ENCODE data around the gene RHPN2. TPM values are rescaled to one million over a fixed set of nuclear protein-coding genes. Genes with fewer than 3 reads are reported as not detected.

Gene RHPN2
- total RNA-seq, result 1 to 10 TPM in 1 of 4 donors, under 1 TPM in 3; 0.66 to 2.7 (median 0.78) TPM

DNA sequence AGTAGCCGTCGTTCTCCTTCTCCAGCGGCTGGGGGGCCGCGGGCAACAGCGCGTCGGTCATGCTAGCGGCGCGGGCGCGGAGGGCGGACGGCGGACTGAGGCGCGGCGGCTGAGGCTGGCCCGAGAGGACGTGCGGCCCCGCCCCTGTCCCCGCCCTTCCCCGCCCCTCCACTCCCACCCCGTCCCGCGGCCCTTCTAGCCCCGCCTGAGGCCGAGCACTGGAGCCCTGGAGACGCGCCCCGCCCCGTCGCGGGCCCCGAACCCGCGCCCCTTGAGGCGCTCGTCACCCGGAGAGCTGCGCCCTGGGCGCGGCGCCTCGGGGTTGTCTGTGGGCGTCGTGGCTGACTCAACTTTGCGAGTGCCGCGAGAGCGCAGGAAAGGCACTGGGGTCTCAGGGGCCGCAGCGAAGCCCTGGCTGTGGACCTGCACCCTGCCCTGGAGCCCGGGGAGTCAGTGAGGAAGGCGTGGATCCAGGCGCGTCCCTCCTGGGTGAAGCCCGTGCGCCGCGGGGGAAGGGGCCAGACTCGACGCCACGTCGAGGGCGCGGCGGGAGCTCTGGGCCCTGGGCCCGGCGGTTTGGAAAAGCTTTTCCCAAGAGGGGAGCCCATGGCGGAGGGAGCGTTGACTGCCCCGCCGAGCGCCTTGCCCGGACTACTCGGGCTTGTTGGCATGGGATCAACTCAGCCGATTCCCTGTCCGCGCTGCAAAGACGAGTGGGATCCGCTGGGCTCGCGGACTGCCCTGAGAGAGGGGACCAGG lies at the start of gene RHPN2:
RHPN2 (minus strand) TSS at position 97 of the 759 bp plus-strand sequence; CDS start at position 61, 36 bp downstream.
- no peak for TF ChIP-seq CTCF (IDR thresholded peaks at IDR 0.05; ENCODE audit: low read depth)

- TF ChIP-seq CTCF (IDR thresholded peaks at IDR 0.05; ENCODE audit: low read depth), result no peak
Observed at GRCh38 chr19:33114312-33114711, 49.6 kb upstream of the RHPN2 start.

DNA sequence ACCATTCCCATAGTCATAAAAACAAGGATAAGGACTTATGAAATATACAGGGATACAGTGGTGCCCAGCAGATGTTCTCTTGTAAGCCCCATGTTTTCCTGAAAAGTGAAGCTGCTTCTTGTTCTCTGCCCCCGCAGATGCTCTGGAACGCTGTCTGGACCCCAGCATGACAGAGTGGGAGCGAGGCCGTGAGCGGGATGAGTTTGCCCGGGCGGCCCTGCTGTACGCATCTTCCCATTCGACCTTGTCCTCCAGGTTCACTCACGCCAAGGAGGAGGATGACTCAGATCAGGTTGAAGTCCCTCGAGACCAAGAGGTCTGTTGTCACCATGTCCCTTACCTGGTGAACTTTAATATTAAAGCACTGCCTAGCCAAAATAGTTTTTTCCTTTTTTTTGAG lies 46.9 kb upstream of the RHPN2 start:
- TF ChIP-seq CTCF (IDR thresholded peaks at IDR 0.05; ENCODE audit: low read depth), result no peak

DNA sequence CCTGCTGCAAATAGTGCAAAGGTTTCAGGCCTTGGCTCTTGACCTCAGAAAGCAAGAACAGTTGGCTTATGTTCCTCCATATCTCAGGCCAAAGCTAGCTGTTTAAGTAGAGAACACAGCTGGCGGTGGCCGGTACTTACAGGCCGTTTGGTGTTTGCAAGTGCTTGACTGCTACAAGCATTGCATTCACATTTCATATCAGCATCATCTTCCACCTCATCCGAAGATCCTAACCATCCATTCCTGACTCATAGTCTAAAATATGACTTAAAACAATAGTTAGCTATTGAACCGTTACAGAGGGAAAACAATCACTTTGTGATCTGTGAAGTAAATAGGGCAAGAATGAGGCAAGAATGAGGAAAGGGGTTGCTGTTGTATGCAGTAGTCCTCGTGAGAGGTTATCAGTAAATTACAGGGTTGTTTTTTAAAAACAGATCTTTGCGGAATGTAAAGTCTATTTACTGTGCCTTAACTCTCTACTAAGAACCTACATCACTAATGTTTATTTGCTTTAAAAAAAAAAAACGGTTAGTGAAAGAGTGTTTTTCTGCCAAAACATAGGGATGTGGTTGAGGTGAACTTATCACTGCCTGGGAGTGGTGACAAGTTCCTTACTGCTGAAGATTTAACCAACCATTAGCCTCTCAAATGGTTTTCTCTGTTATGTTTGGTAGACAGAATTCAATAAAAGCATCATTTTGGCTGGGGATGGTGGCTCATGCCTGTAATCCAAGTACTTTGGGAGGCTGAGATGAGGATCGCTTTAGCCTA lies 45.6 kb upstream of the RHPN2 start:
- no peak for TF ChIP-seq CTCF (IDR thresholded peaks at IDR 0.05; ENCODE audit: low read depth)

DNA sequence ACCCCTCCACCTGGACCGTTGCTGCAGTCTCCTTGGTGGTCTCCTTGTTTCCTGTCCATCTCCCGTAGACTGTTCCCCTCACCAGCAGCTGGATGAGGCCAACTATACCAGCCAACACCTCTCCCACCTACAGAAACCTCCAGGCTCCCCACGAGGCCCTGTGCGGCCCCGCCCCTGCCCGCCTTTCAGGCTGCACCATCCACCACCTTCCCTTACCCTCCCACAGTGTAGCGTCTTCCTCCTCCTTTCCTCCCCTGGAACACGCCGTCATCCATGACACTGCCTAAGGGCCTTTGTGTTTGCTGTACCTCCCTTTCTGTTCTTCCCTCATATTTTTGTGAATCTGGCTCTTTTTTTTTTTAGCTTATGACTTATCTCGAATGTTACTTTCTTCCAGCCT lies 43.5 kb upstream of the RHPN2 start:
- no peak for TF ChIP-seq CTCF (IDR thresholded peaks at IDR 0.05; ENCODE audit: low read depth)

DNA sequence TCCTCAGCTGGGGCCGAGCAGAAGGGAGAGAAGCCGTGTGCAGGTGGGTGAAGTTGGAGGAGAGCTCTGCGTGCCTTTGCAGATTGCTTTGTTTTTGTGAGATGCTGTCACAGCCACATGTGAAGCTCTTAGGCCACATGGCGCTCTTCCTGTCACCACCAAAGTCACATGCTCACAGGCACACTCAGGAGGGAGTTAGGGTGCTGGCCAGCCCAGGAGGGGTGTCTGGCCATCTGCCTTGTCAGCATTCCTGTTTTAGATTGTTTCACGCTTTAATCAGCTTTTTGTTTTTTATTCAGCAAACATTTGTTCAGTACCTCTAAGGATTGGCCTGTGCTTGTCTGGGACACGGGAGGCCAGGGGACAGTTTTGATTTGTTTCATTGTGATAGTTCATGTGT lies 38.2 kb upstream of the RHPN2 start:
- TF ChIP-seq CTCF (IDR thresholded peaks at IDR 0.05; ENCODE audit: low read depth), result no peak

- no peak for TF ChIP-seq CTCF (IDR thresholded peaks at IDR 0.05; ENCODE audit: low read depth)
Observed at GRCh38 chr19:33100894-33101644, 36.4 kb upstream of the RHPN2 start.
